ENCODE measurements around the gene KCNK13.
"Not testable (repeated sequence)": the region's sequence is repeated elsewhere in the genome, so short reads cannot be mapped to it uniquely, and the experiment has no call there.

Gene KCNK13

GRCh38 chr14:90061685-90062126 is at the start of gene KCNK13:
KCNK13 (plus strand) TSS chr14:90061994; CDS start chr14:90062206, 212 bp downstream.
- DNase-seq = peak; percentile 64

DNA sequence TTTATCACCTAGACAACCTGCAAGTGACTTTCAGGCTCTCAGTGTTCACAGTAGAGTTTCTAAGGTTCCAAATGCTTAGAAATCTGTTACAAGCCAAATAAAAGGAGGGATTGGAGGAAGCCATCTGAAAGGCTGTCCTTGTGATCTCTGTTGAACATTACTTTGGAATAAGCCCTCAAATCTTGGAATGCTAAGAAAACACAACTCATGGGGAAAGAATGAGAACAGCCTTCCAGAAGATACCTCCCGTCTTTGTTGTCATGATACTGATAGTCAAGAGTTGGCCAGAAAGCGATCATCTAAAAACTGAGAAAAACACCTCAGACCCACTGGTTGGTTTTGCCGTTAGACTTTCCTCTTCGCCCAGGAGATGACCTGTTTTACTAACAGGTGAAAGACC is 44.4 kb upstream of the KCNK13 start:
- DNase-seq = no peak

GRCh38 chr14:90019824-90020523 is 41.8 kb upstream of the KCNK13 start:
- DNase-seq = no peak

GRCh38 chr14:90023176-90023896 is 38.5 kb upstream of the KCNK13 start:
- no peak for DNase-seq

- DNase-seq = no peak
These were observed 36.9 kb upstream of the KCNK13 start for GRCh38 chr14:90024910-90025309.

DNA sequence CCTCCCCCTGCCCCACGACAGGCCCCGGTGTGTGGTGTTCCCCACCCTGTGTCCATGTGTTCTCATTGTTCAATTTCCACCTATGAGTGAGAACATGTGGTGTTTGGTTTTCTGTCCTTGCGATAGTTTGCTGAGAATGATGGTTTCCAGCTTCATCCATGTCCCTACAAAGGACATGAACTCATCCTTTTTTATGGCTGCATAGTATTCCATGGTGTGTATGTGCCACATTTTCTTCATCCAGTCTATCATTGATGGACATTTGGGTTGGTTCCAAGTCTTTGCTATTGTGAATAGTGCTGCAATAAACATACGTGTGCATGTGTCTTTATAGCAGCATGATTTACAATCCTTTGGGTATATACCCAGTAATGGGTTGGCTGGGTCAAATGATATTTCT is 35.2 kb upstream of the KCNK13 start:
- not testable (repeated sequence) for DNase-seq

DNA sequence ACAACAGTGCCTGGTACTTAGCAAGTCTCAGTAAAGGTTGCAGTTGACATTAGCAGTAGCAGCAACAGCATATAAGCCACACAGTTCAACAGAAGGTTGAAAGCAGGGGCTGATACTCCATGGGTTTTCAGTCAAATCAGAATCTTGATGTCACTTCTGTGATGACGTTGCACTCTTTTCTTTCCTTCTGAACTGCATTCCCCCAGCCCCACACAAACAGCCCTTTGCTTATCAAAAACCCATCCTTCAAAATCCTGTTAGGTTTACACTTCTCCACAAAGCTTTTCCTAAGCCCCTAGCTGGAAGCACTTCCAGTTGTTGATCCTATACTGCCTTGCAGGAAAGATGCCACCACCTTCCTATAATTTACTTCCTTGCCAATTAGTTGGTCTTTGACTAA is 34.0 kb upstream of the KCNK13 start:
- no peak for DNase-seq

DNA sequence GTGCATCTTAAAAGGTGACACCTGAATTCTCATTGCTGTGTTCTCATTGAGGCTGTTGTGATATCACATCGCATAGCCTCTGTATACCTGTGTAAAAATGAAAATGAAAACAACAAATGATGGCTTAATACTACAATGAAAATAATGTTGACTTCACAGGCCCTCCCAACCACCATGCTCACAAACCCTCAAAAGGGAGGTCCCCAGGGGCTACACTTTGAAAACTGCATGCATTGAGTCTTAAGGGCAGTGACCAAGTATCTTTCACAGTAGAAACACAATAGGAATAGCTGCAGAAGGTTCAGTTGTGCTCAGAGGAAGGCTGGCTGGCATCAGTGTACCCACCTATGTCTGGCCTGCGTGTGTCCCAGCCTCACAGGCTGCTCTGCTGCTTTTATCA is 27.6 kb upstream of the KCNK13 start:
- no peak for DNase-seq

DNA sequence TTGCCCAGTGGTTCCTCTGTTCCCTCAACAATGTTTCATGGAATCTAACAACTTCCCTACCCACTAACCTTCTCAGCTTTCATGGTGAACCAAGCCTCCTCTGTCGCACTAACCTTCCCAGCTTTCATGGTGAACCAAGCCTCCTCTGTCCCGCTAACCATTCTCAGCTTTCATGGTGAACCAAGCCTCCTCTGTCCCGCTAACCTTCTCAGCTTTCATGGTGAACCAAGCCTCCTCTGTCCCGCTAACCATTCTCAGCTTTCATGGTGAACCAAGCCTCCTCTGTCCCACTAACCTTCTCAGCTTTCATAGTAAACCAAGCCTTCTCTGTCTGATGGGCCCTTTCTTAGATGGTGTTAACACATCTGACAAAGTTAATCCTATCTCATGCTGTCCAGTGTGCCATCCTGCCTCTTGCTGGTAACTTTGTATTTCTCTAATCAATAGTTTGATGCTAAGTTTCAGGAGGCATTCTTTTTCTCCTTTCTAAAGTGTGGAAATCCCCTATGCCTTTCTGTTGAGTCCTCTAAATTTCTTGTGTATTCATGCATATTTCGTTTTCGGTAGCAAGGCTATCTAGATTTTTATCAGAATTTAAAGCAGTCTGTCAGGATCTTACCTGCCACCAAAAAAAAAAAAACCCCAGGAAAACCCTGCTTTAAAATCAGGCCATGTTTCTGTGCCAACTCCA is 26.8 kb upstream of the KCNK13 start:
- DNase-seq = no peak

GRCh38 chr14:90039253-90040010 is 22.4 kb upstream of the KCNK13 start:
- no peak for DNase-seq

DNA sequence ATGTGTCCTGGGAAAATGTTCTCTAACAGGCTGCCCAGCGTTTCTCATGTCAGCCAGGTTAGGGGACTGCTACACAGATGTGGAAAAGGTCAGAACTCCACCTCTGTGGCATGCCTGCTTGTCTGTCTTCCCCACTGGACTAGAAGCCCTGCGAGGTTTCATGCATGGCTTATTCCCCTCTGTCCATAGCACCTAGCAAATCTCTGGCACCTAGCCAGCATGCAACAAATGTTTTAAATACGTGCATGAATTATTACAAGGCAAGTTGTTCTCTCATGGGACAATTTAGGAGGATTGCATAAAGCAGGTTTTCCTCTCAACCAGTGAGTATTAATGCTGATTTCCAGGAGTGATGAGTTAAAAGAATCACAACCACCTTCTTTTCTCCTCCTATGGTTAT is 21.4 kb upstream of the KCNK13 start:
- no peak for DNase-seq

DNA sequence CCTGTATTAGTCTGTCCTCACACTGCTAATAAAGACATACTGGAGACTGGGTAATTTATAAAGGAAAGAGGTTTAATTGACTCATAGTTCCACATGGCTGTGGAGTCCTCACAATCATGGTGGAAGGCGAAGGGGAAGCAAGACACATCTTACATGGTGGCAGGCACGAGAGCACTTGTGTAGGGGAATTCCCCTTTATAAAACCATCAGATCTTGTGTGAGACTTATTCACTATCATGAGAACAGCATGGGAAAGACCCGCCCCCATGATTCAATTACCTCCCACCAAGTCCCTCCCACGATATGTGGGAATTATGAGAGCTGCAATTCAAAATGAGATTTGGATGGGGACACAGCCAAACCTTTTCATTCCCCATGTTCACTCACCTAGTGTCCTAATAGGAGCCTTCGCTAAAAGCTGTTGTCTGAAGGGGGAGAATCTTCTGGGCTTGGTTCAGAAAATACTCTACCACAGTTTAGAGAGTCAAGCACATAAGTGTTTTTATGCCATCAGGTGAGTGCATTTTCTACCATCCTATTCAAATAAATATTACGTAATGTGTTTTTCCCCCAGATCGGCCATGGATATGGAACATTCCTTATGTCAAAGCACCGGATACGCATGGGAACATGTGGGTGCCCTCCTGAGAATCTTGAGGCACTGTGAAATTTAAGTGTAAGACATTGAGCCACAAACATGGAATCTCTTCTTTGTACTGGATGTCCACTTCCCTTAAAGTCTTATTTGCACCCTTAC is 19.1 kb upstream of the KCNK13 start:
- no peak for DNase-seq

GRCh38 chr14:90045616-90046015 is 16.2 kb upstream of the KCNK13 start:
- DNase-seq = no peak

DNA sequence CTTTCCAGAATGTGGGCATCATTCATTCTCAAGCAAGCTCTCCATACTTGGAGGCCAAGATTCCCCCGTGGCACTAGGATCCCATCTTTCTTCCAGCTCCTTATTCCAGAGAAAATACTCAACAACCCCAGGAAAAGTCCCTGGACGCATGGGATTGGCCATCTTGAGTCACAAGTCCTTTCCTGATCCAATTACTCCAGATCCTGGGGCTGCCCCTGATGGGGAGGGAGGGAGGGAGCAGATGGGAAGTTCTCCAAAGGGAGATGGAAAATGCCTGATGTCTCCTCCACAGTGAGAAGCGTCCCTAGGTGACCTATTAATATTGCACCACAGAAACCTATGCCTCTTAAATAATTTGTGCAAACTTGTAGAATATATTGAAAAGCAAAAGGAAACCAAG is 12.4 kb upstream of the KCNK13 start:
- DNase-seq = no peak

- DNase-seq = no peak
These were observed 11.5 kb upstream of the KCNK13 start for GRCh38 chr14:90050271-90050670.

- no peak for DNase-seq
These were observed 8.8 kb upstream of the KCNK13 start for GRCh38 chr14:90053044-90053443.

GRCh38 chr14:90054803-90055202 is 7.0 kb upstream of the KCNK13 start:
- no peak for DNase-seq

GRCh38 chr14:90056826-90057225 is 5.0 kb upstream of the KCNK13 start:
- no peak for DNase-seq

- no peak for DNase-seq
These were observed 2.8 kb upstream of the KCNK13 start for GRCh38 chr14:90058876-90059458.

DNA sequence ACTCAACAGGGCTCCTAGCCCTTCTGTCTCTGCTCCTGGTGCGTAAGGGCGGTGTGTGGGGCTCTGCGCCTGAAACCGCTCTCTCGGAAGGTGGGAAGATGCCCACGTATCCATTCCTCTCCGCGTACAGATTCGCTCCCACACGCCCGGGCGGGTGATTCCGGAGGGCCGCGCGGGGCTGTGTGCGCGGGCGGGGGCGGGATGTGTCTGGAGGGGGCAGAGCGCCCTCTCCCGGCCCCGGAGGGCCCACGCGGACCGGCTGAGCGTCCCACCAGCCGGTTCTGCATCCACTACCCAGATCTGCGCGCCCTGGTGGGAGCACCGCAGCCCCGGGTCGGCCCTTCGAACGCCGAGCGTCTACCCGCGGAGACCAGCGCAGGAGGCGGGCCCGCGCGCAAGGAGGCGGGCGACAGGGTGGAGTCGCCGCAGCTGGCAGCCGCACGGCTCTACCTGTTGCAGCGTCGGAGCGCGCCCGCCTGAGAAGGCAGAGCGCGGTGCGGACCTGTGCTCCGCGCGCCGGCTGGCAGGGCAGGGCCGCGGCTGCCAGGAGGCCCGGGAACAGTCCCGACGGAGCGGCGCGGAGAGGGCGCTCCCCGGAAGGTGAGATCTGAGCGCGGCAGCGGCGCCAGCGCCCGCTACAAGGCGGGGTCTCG is 1.4 kb upstream of the KCNK13 start:
- peak; percentile 79 for DNase-seq

DNA sequence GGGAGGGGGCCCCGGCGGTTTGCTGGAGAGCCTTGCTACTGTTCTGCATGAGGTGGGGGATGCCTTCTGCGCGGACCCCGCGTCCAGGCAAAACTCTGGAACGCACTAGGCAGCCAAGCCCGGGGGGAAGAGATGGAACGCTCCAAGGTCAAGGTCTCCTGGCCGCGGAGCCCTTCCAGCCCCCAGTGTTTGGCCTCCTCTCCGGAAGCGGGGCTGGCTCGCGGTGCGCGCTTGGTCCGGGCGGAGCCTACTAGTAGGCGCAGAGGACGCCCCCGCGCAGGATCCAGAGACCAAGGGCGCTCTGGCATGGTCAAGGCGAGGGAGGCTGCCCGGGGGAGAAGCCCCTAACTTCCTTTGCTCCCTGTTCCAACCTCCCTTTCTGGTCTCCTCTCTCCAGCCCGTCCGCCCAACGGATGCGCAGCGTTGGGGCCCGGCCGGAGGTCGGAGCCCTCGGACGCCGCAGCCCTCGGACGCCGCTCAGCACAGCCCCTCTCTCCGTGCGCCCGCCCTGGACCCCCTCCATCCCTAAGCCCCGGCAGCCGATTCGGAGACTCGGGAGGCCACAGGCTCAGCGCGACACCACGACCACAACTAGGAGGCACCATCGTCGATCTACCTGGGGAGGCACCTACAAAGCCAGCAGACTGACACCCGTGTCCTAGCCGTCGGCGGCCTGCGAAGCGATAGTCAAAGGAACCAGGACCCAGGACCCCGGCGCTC is 669 bp upstream of the KCNK13 start:
- peak; percentile 64 for DNase-seq
